Measurements from ENCODE around the gene ASIC5. TPM values are rescaled to one million over a fixed set of nuclear protein-coding genes. Genes with fewer than 3 reads are reported as not detected.

The ASIC5 gene
- total RNA-seq, 4 donors from 2014 or later, result not detected

DNA sequence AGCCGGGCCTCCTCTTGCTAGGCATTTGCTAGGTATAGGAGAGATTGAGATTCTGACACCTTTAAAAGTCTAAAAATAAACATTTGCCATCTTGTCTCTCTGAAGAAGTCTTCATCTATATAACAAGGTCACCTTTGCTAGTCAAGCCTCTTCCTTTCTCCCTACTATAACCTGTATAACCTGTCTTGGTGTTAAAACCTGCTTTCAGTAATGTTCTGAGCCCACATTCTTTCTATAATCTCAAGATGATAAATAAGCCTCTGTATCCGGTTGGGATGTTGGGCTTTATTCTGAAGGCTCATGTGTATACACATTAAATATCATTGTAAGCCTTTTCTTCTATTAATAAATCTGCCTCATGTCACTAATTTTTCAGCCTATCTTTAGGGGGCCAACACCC, 10.2 kb downstream of the ASIC5 start:
- Histone ChIP-seq H3K4me3 (no peak overlapping the region), H3K9me3 (no peaks in the 10 kb centered on the region), H3K27me3 (no peaks in the 10 kb centered on the region), H3K27ac (no peak overlapping the region), H3K36me3 (no peaks in the 10 kb centered on the region), H3K4me1 (no peaks in the 10 kb centered on the region)
- intact Hi-C loops (cut with DNase I; ENCODE audit: low total_unique reads), result no loop called here
- TF ChIP-seq CTCF (IDR thresholded peaks at IDR 0.05) (no peak), POLR2A (IDR thresholded peaks at IDR 0.05) (no peak)
- DNase-seq, result no peak

- H3K36me3 ChIP-seq, result no peaks in the 10 kb centered on the region
- no peaks in the 10 kb centered on the region for H3K9me3 ChIP-seq
- no peaks in the 10 kb centered on the region for H3K4me1 ChIP-seq
- no peaks in the 10 kb centered on the region for H3K27me3 ChIP-seq
- intact Hi-C loops (cut with DNase I; ENCODE audit: low total_unique reads), result no loop called here
- DNase-seq, result no peak
- H3K27ac ChIP-seq, result no peak overlapping the region
- H3K4me3 ChIP-seq, result no peak overlapping the region
- no peak for TF ChIP-seq POLR2A (IDR thresholded peaks at IDR 0.05)
- TF ChIP-seq CTCF (IDR thresholded peaks at IDR 0.05), result no peak
Measured at GRCh38 chr4:155854582-155855226, 11.4 kb downstream of the ASIC5 start.

DNA sequence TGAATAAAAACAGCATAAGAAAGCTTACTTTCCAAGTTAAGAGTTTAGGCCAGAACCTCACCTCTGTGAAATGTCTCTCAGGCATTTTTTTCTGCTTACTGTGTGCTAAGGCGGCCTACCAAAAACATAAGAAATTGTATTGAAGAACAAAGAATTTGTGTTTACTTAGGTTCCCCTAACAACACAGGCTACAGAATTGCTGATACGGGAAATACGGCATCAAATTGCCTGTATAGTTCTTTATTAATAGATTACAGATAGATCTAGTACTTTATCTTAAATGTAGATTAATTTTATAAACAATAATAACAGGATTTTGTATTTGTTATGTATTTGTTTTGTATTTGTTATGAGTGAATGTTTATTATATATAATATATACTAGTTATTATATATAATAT, 12.9 kb downstream of the ASIC5 start:
- no peak overlapping the region for H3K4me3 ChIP-seq
- no peaks in the 10 kb centered on the region for H3K9me3 ChIP-seq
- no peaks in the 10 kb centered on the region for H3K4me1 ChIP-seq
- intact Hi-C loops (cut with DNase I; ENCODE audit: low total_unique reads), result no loop called here
- TF ChIP-seq POLR2A (IDR thresholded peaks at IDR 0.05) (no peak), CTCF (IDR thresholded peaks at IDR 0.05) (no peak)
- H3K27me3 ChIP-seq, result no peaks in the 10 kb centered on the region
- DNase-seq, result no peak
- no peak overlapping the region for H3K27ac ChIP-seq
- H3K36me3 ChIP-seq, result no peaks in the 10 kb centered on the region

GRCh38 chr4:155849042-155849441, 17.0 kb downstream of the ASIC5 start:
- TF ChIP-seq POLR2A (IDR thresholded peaks at IDR 0.05) (no peak), CTCF (IDR thresholded peaks at IDR 0.05) (no peak)
- Histone ChIP-seq H3K4me3 (no peak overlapping the region), H3K27me3 (no peaks in the 10 kb centered on the region), H3K4me1 (no peaks in the 10 kb centered on the region), H3K27ac (no peak overlapping the region), H3K36me3 (no peaks in the 10 kb centered on the region), H3K9me3 (no peaks in the 10 kb centered on the region)
- intact Hi-C loops (cut with DNase I; ENCODE audit: low total_unique reads), result no loop called here
- DNase-seq, result no peak

GRCh38 chr4:155846929-155847328, 19.1 kb downstream of the ASIC5 start:
- Histone ChIP-seq H3K27ac (no peak overlapping the region), H3K36me3 (no peaks in the 10 kb centered on the region), H3K4me3 (no peak overlapping the region), H3K4me1 (no peaks in the 10 kb centered on the region), H3K27me3 (no peaks in the 10 kb centered on the region), H3K9me3 (no peaks in the 10 kb centered on the region)
- no peak for DNase-seq
- TF ChIP-seq POLR2A (IDR thresholded peaks at IDR 0.05), result no peak
- no peak for TF ChIP-seq CTCF (IDR thresholded peaks at IDR 0.05)
- intact Hi-C loops (cut with DNase I; ENCODE audit: low total_unique reads), result no loop called here
